ENCODE measurements around the gene FGR.

DNA sequence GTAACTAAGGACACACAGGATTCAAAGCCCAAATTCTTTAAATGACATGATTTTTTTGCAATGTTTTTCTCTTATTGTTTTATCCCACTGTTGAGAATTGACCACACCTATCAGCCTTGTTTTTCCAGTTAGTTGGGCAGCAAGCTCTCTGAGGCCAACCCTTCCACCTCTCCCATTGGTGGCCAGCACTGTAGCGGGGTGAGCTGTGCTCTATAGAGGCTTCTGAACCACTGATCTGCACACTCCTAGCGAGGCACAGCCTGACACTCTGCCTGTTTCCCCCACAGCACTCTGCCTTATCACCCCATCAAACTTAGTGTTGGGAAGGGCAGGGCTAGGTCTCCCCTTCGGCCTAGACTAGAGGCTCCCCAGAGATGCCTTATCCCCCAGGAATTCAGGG lies 50.5 kb downstream of the FGR start:
- TF ChIP-seq POLR2AphosphoS5 (IDR thresholded peaks at IDR 0.05; ENCODE audit: borderline replicate concordance, low read depth, low read length) (no peak), EZH2 (IDR thresholded peaks at IDR 0.05) (no peak)
